Ramos (cell line): Measurements from ENCODE around the gene NME7.
"Not testable (repeated sequence)": the region's sequence is repeated elsewhere in the genome, so short reads cannot be mapped to it uniquely, and the experiment has no call there.

Experiments used
- in situ Hi-C: fragments of 300-500 bp; cut with MboI; formaldehyde crosslinking; loops from one replicate; pipeline ENCODE4 v1.14.3; 2022; ENCODE audit warnings: low sequenced_read_pairs; ENCODE audit not compliant: unreplicated experiment

The NME7 gene

GRCh38 chr1:169309178-169310166 is 58.1 kb downstream of the NME7 start:
- in situ Hi-C loops = no loop called here

- in situ Hi-C loops = no loop called here
These were observed 59.1 kb downstream of the NME7 start for GRCh38 chr1:169308313-169309039.

- in situ Hi-C loops = no loop called here
These were observed 60.4 kb downstream of the NME7 start for GRCh38 chr1:169307176-169307575.

- in situ Hi-C loops = no loop called here
These were observed 61.6 kb downstream of the NME7 start for GRCh38 chr1:169305948-169306347.

- in situ Hi-C loops = no loop called here
These were observed 62.2 kb downstream of the NME7 start for GRCh38 chr1:169305356-169305755.

- in situ Hi-C loops = no loop called here
These were observed 66.7 kb downstream of the NME7 start for GRCh38 chr1:169300854-169301253.

GRCh38 chr1:169298441-169298840 is 69.2 kb downstream of the NME7 start:
- in situ Hi-C loops = no loop called here

- in situ Hi-C loops = no loop called here
These were observed 71.8 kb downstream of the NME7 start for GRCh38 chr1:169295846-169296245.

GRCh38 chr1:169295425-169295824 is 72.2 kb downstream of the NME7 start:
- in situ Hi-C loops = no loop called here

- in situ Hi-C loops = no loop called here
These were observed 78.6 kb downstream of the NME7 start for GRCh38 chr1:169289016-169289415.

- in situ Hi-C loops = no loop called here
These were observed 79.6 kb downstream of the NME7 start for GRCh38 chr1:169288011-169288414.

GRCh38 chr1:169287280-169287679 is 80.3 kb downstream of the NME7 start:
- in situ Hi-C loops = no loop called here

- in situ Hi-C loops = not testable (repeated sequence)
These were observed 86.0 kb downstream of the NME7 start for GRCh38 chr1:169281562-169281961.

GRCh38 chr1:169271098-169271497 is 96.5 kb downstream of the NME7 start:
- in situ Hi-C loops = no loop called here

GRCh38 chr1:169266133-169266532 is 101.5 kb downstream of the NME7 start:
- in situ Hi-C loops = no loop called here

- in situ Hi-C loops = no loop called here
These were observed 104.5 kb downstream of the NME7 start for GRCh38 chr1:169263059-169263458.

GRCh38 chr1:169261884-169262283 is 105.7 kb downstream of the NME7 start:
- in situ Hi-C loops = no loop called here

GRCh38 chr1:169260478-169261151 is 107.0 kb downstream of the NME7 start:
- in situ Hi-C loops = no loop called here

- in situ Hi-C loops = no loop called here
These were observed 107.8 kb downstream of the NME7 start for GRCh38 chr1:169259816-169260215.

GRCh38 chr1:169250795-169251194 is 116.8 kb downstream of the NME7 start:
- in situ Hi-C loops = no loop called here

- in situ Hi-C loops = no loop called here
These were observed 117.6 kb downstream of the NME7 start for GRCh38 chr1:169250022-169250421.
